Measurements from ENCODE around the gene ENPP6. TPM values are rescaled to one million over a fixed set of nuclear protein-coding genes. Genes with fewer than 3 reads are reported as not detected.

The ENPP6 gene
- total and polyA plus RNA-seq, 2 of the 13 experiments (the other 11 are each of a cell fraction or from before 2014, with no cell fraction given): not detected

DNA sequence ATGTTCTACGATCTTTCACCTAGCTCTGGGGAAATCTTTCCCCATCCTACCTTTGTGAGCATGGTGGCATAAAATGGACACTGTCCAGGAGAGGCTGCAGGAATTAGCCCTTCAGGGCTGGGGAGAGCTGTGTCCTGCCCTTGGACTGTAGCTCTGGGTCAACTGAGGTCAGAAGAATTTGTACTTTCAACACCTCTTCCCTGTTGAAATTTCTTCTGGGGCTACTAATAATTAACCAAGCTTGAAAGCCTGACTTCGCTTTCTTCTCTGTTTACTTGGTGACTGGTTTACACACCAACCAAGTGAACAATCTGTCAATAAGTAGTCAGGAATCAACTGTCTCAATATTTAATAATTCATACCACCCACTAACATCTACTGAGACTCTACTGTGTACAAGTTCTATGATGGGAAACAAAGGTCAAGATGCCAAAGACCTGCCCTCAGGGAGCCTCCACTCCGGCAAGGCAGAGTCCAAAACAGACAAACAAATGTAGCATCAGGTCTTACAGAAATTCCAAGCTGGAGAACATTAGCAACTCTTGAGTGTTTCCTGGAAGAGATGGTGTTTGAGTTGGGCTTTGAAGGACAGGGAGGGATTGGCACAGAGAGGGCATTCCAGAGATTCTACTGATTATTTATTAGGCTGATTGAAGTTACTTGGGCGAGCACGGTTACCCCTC is 113.1 kb downstream of the ENPP6 start (continued):
- TF ChIP-seq, protein P1, sequence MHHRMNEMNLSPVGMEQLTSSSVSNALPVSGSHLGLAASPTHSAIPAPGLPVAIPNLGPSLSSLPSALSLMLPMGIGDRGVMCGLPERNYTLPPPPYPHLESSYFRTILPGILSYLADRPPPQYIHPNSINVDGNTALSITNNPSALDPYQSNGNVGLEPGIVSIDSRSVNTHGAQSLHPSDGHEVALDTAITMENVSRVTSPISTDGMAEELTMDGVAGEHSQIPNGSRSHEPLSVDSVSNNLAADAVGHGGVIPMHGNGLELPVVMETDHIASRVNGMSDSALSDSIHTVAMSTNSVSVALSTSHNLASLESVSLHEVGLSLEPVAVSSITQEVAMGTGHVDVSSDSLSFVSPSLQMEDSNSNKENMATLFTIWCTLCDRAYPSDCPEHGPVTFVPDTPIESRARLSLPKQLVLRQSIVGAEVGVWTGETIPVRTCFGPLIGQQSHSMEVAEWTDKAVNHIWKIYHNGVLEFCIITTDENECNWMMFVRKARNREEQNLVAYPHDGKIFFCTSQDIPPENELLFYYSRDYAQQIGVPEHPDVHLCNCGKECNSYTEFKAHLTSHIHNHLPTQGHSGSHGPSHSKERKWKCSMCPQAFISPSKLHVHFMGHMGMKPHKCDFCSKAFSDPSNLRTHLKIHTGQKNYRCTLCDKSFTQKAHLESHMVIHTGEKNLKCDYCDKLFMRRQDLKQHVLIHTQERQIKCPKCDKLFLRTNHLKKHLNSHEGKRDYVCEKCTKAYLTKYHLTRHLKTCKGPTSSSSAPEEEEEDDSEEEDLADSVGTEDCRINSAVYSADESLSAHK (CRISPR knock-in tag; IDR thresholded peaks at IDR 0.05; ENCODE audit: borderline replicate concordance): no peak
- peak; percentile 33; the same call in 1 of the 2 replicates for TF ChIP-seq FOXK2 (IDR thresholded peaks at IDR 0.05)
- no peak for TF ChIP-seq SP5 (CRISPR knock-in tag; IDR thresholded peaks at IDR 0.05; ENCODE audit: borderline replicate concordance, low read depth)
- no peak for TF ChIP-seq AKAP8 (CRISPR knock-in tag; IDR thresholded peaks at IDR 0.05)
- no peak for TF ChIP-seq ISX (CRISPR knock-in tag; conservative IDR thresholded peaks at IDR 0.05)
- TF ChIP-seq CBX2 (IDR thresholded peaks at IDR 0.05; ENCODE audit: low read depth, low read length): no peak
- no peak for TF ChIP-seq CBX2 (CRISPR knock-in tag; IDR thresholded peaks at IDR 0.05; ENCODE audit: low read depth)
- TF ChIP-seq ZNF773 (CRISPR knock-in tag; IDR thresholded peaks at IDR 0.05; ENCODE audit: borderline replicate concordance): no peak
- peak; percentile 24; the same call in 1 of the 2 replicates for TF ChIP-seq SIX4 (CRISPR knock-in tag; IDR thresholded peaks at IDR 0.05)
- no peak for TF ChIP-seq HDAC6 (IDR thresholded peaks at IDR 0.05; ENCODE audit: low read depth, low read length)
- TF ChIP-seq GLI4 (CRISPR knock-in tag; IDR thresholded peaks at IDR 0.05; ENCODE audit: borderline replicate concordance): no peak
- TF ChIP-seq, protein P2, sequence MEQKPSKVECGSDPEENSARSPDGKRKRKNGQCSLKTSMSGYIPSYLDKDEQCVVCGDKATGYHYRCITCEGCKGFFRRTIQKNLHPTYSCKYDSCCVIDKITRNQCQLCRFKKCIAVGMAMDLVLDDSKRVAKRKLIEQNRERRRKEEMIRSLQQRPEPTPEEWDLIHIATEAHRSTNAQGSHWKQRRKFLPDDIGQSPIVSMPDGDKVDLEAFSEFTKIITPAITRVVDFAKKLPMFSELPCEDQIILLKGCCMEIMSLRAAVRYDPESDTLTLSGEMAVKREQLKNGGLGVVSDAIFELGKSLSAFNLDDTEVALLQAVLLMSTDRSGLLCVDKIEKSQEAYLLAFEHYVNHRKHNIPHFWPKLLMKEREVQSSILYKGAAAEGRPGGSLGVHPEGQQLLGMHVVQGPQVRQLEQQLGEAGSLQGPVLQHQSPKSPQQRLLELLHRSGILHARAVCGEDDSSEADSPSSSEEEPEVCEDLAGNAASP (CRISPR knock-in tag; IDR thresholded peaks at IDR 0.05; ENCODE audit: borderline replicate concordance): peak; percentile 99
- no peak for TF ChIP-seq HCFC1 (IDR thresholded peaks at IDR 0.05; ENCODE audit: low read depth, low read length)
- TF ChIP-seq PAF1 (CRISPR knock-in tag; IDR thresholded peaks at IDR 0.05): no peak
- TF ChIP-seq FOXM1 (CRISPR knock-in tag; IDR thresholded peaks at IDR 0.05): no peak
- TF ChIP-seq, protein P3, sequence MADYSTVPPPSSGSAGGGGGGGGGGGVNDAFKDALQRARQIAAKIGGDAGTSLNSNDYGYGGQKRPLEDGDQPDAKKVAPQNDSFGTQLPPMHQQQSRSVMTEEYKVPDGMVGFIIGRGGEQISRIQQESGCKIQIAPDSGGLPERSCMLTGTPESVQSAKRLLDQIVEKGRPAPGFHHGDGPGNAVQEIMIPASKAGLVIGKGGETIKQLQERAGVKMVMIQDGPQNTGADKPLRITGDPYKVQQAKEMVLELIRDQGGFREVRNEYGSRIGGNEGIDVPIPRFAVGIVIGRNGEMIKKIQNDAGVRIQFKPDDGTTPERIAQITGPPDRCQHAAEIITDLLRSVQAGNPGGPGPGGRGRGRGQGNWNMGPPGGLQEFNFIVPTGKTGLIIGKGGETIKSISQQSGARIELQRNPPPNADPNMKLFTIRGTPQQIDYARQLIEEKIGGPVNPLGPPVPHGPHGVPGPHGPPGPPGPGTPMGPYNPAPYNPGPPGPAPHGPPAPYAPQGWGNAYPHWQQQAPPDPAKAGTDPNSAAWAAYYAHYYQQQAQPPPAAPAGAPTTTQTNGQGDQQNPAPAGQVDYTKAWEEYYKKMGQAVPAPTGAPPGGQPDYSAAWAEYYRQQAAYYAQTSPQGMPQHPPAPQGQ (CRISPR knock-in tag; IDR thresholded peaks at IDR 0.05; ENCODE audit: borderline replicate concordance): no peak
- peak; percentile 83 for TF ChIP-seq HDAC2 (CRISPR knock-in tag; IDR thresholded peaks at IDR 0.05)
- peak; percentile 76 for TF ChIP-seq PITX1 (CRISPR knock-in tag; IDR thresholded peaks at IDR 0.05)
- TF ChIP-seq, protein P4, sequence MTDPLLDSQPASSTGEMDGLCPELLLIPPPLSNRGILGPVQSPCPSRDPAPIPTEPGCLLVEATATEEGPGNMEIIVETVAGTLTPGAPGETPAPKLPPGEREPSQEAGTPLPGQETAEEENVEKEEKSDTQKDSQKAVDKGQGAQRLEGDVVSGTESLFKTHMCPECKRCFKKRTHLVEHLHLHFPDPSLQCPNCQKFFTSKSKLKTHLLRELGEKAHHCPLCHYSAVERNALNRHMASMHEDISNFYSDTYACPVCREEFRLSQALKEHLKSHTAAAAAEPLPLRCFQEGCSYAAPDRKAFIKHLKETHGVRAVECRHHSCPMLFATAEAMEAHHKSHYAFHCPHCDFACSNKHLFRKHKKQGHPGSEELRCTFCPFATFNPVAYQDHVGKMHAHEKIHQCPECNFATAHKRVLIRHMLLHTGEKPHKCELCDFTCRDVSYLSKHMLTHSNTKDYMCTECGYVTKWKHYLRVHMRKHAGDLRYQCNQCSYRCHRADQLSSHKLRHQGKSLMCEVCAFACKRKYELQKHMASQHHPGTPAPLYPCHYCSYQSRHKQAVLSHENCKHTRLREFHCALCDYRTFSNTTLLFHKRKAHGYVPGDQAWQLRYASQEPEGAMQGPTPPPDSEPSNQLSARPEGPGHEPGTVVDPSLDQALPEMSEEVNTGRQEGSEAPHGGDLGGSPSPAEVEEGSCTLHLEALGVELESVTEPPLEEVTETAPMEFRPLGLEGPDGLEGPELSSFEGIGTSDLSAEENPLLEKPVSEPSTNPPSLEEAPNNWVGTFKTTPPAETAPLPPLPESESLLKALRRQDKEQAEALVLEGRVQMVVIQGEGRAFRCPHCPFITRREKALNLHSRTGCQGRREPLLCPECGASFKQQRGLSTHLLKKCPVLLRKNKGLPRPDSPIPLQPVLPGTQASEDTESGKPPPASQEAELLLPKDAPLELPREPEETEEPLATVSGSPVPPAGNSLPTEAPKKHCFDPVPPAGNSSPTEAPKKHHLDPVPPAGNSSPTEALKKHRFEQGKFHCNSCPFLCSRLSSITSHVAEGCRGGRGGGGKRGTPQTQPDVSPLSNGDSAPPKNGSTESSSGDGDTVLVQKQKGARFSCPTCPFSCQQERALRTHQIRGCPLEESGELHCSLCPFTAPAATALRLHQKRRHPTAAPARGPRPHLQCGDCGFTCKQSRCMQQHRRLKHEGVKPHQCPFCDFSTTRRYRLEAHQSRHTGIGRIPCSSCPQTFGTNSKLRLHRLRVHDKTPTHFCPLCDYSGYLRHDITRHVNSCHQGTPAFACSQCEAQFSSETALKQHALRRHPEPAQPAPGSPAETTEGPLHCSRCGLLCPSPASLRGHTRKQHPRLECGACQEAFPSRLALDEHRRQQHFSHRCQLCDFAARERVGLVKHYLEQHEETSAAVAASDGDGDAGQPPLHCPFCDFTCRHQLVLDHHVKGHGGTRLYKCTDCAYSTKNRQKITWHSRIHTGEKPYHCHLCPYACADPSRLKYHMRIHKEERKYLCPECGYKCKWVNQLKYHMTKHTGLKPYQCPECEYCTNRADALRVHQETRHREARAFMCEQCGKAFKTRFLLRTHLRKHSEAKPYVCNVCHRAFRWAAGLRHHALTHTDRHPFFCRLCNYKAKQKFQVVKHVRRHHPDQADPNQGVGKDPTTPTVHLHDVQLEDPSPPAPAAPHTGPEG (CRISPR knock-in tag; IDR thresholded peaks at IDR 0.05): no peak
- TF ChIP-seq ZBTB21 (CRISPR knock-in tag; IDR thresholded peaks at IDR 0.05): no peak

All from HepG2 (cell line).